IMR-90 (cell line): ENCODE results near the gene CALD1. TPM values are rescaled to one million over a fixed set of nuclear protein-coding genes. Genes with fewer than 3 reads are reported as not detected.

Experiments
- ATAC-seq: fragments of 200-7000 bp; cut with Tn5 transposase; 2 replicates; pipeline ENCODE4 v1.9.1; 2020; ENCODE audit warnings: low read depth, mild to moderate bottlenecking, moderate library complexity
- BruUV-seq: library from RNA; stranded (reverse); fragments of 400-500 nt; replicated peaks from 2 replicates; lab custom pipeline; 2021; lab: Mats Ljungman, UMichigan
- CTCF ChIA-PET: fragments of 300-600 bp; formaldehyde crosslinking; extraction: SDS; loops from one replicate; lab custom pipeline; 2021; ENCODE audit warnings: antibody characterized with exemption; lab: Yijun Ruan, JAX
- POLR2A ChIA-PET: fragments of 300-600 bp; sonication (Branson Sonifier 250); formaldehyde crosslinking; loops from one replicate; lab custom pipeline; 2022; ENCODE audit warnings: antibody characterized with exemption; ENCODE audit not compliant: unreplicated experiment; lab: Charles Lee
- DNase-seq: peaks from one replicate; pipeline ENCODE4 v3.0.0; 2013
- H2AFZ ChIP-seq: replicated peaks from 2 replicates; pipeline ENCODE3; 2013; ENCODE audit warnings: low read length, mild to moderate bottlenecking; ENCODE audit not compliant: poor library complexity
- H2AK5ac ChIP-seq: 2 replicates; pipeline ENCODE4 v1.6.1; 2013; ENCODE audit warnings: low read depth, low read length, inconsistent platforms
- H2AK9ac ChIP-seq: replicated peaks from 2 replicates; pipeline ENCODE3; 2013; ENCODE audit warnings: mild to moderate bottlenecking, low read depth, low read length, moderate library complexity; ENCODE audit not compliant: poor library complexity
- H2BK120ac ChIP-seq: 2 replicates; pipeline ENCODE4 v1.6.1; 2013; ENCODE audit warnings: low read depth, low read length, inconsistent platforms
- H2BK15ac ChIP-seq: 3 replicates; pipeline ENCODE4 v1.6.1; 2013; ENCODE audit warnings: low read depth, low read length, inconsistent platforms
- H2BK20ac ChIP-seq: 2 replicates; pipeline ENCODE4 v1.6.1; 2013; ENCODE audit warnings: low read depth, mild to moderate bottlenecking, inconsistent platforms, low read length, moderate library complexity
- H2BK5ac ChIP-seq: 2 replicates; pipeline ENCODE4 v1.6.1; 2013; ENCODE audit warnings: mild to moderate bottlenecking, low read depth, low read length, inconsistent platforms; ENCODE audit not compliant: poor library complexity, severe bottlenecking
- H3K14ac ChIP-seq: replicated peaks from 2 replicates; pipeline ENCODE4 v1.6.1; 2013; ENCODE audit warnings: low read depth, low read length, inconsistent platforms
- H3K18ac ChIP-seq: 2 replicates; pipeline ENCODE4 v1.6.1; 2013; ENCODE audit warnings: low read depth, low read length, control low read depth
- H3K23ac ChIP-seq: 2 replicates; pipeline ENCODE4 v1.6.1; 2013; ENCODE audit warnings: low read depth, low read length, inconsistent platforms
- H3K27ac ChIP-seq: 2 replicates; pipeline ENCODE4 v1.5.1; 2013; ENCODE audit warnings: mild to moderate bottlenecking, control low read depth, low read length; ENCODE audit not compliant: insufficient read depth
- H3K27me3 ChIP-seq: 2 replicates; pipeline ENCODE4 v1.6.1; 2013; ENCODE audit warnings: low read length; ENCODE audit not compliant: control insufficient read depth, insufficient read depth
- H3K36me3 ChIP-seq: 2 replicates; pipeline ENCODE4 v1.6.1; 2013; ENCODE audit warnings: low read length, mixed read lengths; ENCODE audit not compliant: control insufficient read depth, insufficient read depth
- H3K4ac ChIP-seq: 2 replicates; pipeline ENCODE4 v1.6.1; 2013; ENCODE audit warnings: low read depth, low read length, inconsistent platforms
- H3K4me1 ChIP-seq: 2 replicates; pipeline ENCODE4 v1.6.1; 2013; ENCODE audit warnings: low read length, mixed read lengths; ENCODE audit not compliant: control insufficient read depth, insufficient read depth
- H3K4me2 ChIP-seq: 2 replicates; pipeline ENCODE4 v1.6.1; 2013; ENCODE audit warnings: low read depth, mild to moderate bottlenecking, control low read depth, low read length, moderate library complexity
- H3K4me3 ChIP-seq: 2 replicates; pipeline ENCODE4 v1.5.1; 2013; ENCODE audit warnings: low read depth, mild to moderate bottlenecking, control low read depth, low read length, moderate library complexity; ENCODE audit not compliant: insufficient read depth
- H3K56ac ChIP-seq: 2 replicates; pipeline ENCODE4 v1.6.1; 2013; ENCODE audit warnings: low read length, inconsistent platforms; ENCODE audit not compliant: insufficient read depth; ENCODE audit errors: extremely low read depth
- H3K79me1 ChIP-seq, 2 experiments: 2 replicates each; pipeline ENCODE4 v1.6.1; 2013; ENCODE audit warnings: low read length in 2 of 2, inconsistent platforms in 1 of 2, low read depth in 1 of 2
- H3K9ac ChIP-seq: 2 replicates; pipeline ENCODE4 v1.6.1; 2013; ENCODE audit warnings: low read depth, low read length, control low read depth
- H3K9me1 ChIP-seq: 2 replicates; pipeline ENCODE4 v1.6.1; 2013; ENCODE audit warnings: low read length, inconsistent platforms; ENCODE audit not compliant: insufficient read depth
- H3K9me3 ChIP-seq: 2 replicates; pipeline ENCODE4 v1.6.1; 2013; ENCODE audit warnings: low read length; ENCODE audit not compliant: control insufficient read depth, insufficient read depth
- H4K20me1 ChIP-seq: 2 replicates; pipeline ENCODE4 v1.6.1; 2013; ENCODE audit warnings: low read length, inconsistent platforms; ENCODE audit not compliant: insufficient read depth
- H4K5ac ChIP-seq: 2 replicates; pipeline ENCODE4 v1.6.1; 2013; ENCODE audit warnings: mild to moderate bottlenecking, low read depth, low read length, control low read depth
- H4K8ac ChIP-seq, 2 experiments: 2 replicates each; pipeline ENCODE4 v1.6.1; 2013; ENCODE audit warnings: low read depth in 2 of 2, low read length in 2 of 2, control low read depth in 1 of 2, inconsistent platforms in 1 of 2
- H4K91ac ChIP-seq: 2 replicates; pipeline ENCODE4 v1.6.1; 2013; ENCODE audit warnings: low read depth, low read length, inconsistent platforms; ENCODE audit not compliant: insufficient read depth
- CEBPB ChIP-seq: IDR thresholded peaks from 2 replicates; pipeline ENCODE4 v1.6.1; 2012; ENCODE audit warnings: low read depth, low read length, improper control_type of control experiment
- MXI1 ChIP-seq: IDR thresholded peaks from 2 replicates; pipeline ENCODE4 v1.6.1; 2012; ENCODE audit warnings: low read depth, mild to moderate bottlenecking, low read length, moderate library complexity, borderline replicate concordance
- POLR2A ChIP-seq: IDR thresholded peaks from 2 replicates; pipeline ENCODE4 v1.6.1; 2012; ENCODE audit warnings: mild to moderate bottlenecking, low read depth, low read length
- RAD21 ChIP-seq: IDR thresholded peaks from 2 replicates; pipeline ENCODE4 v1.6.1; 2012; ENCODE audit warnings: low read length, improper control_type of control experiment
- SMC3 ChIP-seq: fragments of 150-350 bp; IDR thresholded peaks from 2 replicates; pipeline ENCODE4 v1.6.1; 2016; ENCODE audit warnings: low read depth, mild to moderate bottlenecking, antibody characterized with exemption, low read length, moderate library complexity
- WGBS, 2 experiments: methylation state at CpG; one replicate each; pipeline versions ENCODE4 v1.1.5 to v1.1.7; 2013; ENCODE audit warnings: missing lambda C conversion rate in 2 of 2; ENCODE audit not compliant: insufficient read length in 1 of 2; ENCODE audit errors: extremely low coverage in 2 of 2; 5-methylcytosine and 5-hydroxymethylcytosine counted together
- dilution Hi-C: fragments of 300-500 bp; cut with HindIII; formaldehyde crosslinking; loops from one replicate; pipeline ENCODE4 v1.14.3; 2018; ENCODE audit warnings: low sequenced_read_pairs; ENCODE audit not compliant: unreplicated experiment
- in situ Hi-C: fragments of 300-500 bp; cut with MboI; formaldehyde crosslinking; loops from 3 replicates; pipeline ENCODE4 v1.14.3; 2019; ENCODE audit warnings: low sequenced_read_pairs, inconsistent platforms, mixed read lengths
- intact Hi-C: fragments of 100-400 bp; cut with micrococcal nuclease; formaldehyde crosslinking; loops from 2 replicates; pipeline ENCODE4 v1.10.0; 2022
- polyA plus RNA-seq, 3 experiments: library from polyadenylated mRNA; depleted of rRNA; stranded (reverse); fragments of >200 nt; gene quantifications; 2 replicates each; pipeline ENCODE4 v1.2.3, GENCODE V29; 2012; ENCODE audit warnings: low replicate concordance in 1 of 3
- total RNA-seq: library from RNA; depleted of rRNA; stranded (reverse); fragments of >200 nt; gene quantifications from 2 replicates; pipeline ENCODE4 v1.2.3, GENCODE V29; 2012
- TF ChIP-seq, protein P1 (sequence below): conservative IDR thresholded peaks from 2 replicates; pipeline ENCODE4 v1.5.1; 2012; ENCODE audit warnings: mild to moderate bottlenecking, low read depth, low read length, improper control_type of control experiment

Gene CALD1
- total and polyA plus RNA-seq, 2 of the 4 experiments (the other 2 are of a cell fraction), result 375 to 487 TPM

GRCh38 chr7:134750083-134751062 lies 29.1 kb upstream of the CALD1 start:
- POLR2A ChIA-PET, result no interaction called here

More at GRCh38 chr7:134750083-134751062, 29.1 kb upstream of the CALD1 start:
- H2AFZ ChIP-seq, result peak overlapping the region; percentile 59
- H2AK5ac ChIP-seq, result peak overlapping the region; percentile 62; the same call in 1 of the 2 replicates
- peak overlapping the region; percentile 6 for H3K18ac ChIP-seq
- ATAC-seq (0 out of 2 replicates have a peak, but pooled peaks have one; percentile 49), DNase-seq (peak; percentile 35)
- H3K9ac ChIP-seq, result no peak overlapping the region
- peak overlapping the region; percentile 49; the same call in 1 of the 2 replicates for H3K23ac ChIP-seq
- H3K27me3 ChIP-seq, result no peaks in the 10 kb centered on the region
- no peak overlapping the region; the same call in 1 of the 2 replicates for H3K14ac ChIP-seq
- no peak overlapping the region for H3K56ac ChIP-seq
- H4K20me1 ChIP-seq, result no peaks in the 10 kb centered on the region
- peak overlapping the region in 1 of 2 experiments; percentile 2; a peak in 2 of 4 replicates for H4K8ac ChIP-seq
- no peak overlapping the region for H2AK9ac ChIP-seq
- H3K36me3 ChIP-seq, result no peaks in the 10 kb centered on the region
- BruUV-seq, result no TSS peak
- H3K4me1 ChIP-seq, result peaks cover 2% of the 10 kb centered on the region; the same call in 1 of the 2 replicates
- peak overlapping the region; percentile 46 for H2BK5ac ChIP-seq
- H3K4me2 ChIP-seq, result peak overlapping the region; percentile 0
- peak overlapping the region; percentile 16 for H2BK120ac ChIP-seq
- H3K4ac ChIP-seq, result peak overlapping the region; percentile 22; the same call in 1 of the 2 replicates
- CTCF ChIA-PET, result interaction anchor here (0.6 to 2.3 kb wide), 7 partner anchors 19 to 110 kb away, joined by 3 to 16 read pairs (median 3); no protein-coding TSS in a partner anchor
- 94% methylated on average over 2 of the region's 6 CpGs; no CpG with 5 or more reads in 1 of the 2 experiments for WGBS, 2 experiments
- TF ChIP-seq RAD21 (peak; percentile 49), SMC3 (0 out of 2 replicates have a peak, but pooled peaks have one; percentile 27), MXI1 (no peak), POLR2A (no peak), CEBPB (no peak)
- TF ChIP-seq, protein P1, sequence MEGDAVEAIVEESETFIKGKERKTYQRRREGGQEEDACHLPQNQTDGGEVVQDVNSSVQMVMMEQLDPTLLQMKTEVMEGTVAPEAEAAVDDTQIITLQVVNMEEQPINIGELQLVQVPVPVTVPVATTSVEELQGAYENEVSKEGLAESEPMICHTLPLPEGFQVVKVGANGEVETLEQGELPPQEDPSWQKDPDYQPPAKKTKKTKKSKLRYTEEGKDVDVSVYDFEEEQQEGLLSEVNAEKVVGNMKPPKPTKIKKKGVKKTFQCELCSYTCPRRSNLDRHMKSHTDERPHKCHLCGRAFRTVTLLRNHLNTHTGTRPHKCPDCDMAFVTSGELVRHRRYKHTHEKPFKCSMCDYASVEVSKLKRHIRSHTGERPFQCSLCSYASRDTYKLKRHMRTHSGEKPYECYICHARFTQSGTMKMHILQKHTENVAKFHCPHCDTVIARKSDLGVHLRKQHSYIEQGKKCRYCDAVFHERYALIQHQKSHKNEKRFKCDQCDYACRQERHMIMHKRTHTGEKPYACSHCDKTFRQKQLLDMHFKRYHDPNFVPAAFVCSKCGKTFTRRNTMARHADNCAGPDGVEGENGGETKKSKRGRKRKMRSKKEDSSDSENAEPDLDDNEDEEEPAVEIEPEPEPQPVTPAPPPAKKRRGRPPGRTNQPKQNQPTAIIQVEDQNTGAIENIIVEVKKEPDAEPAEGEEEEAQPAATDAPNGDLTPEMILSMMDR, result peak; percentile 49
- no peaks in the 10 kb centered on the region for H3K9me1 ChIP-seq
- in situ Hi-C loops (no loop called here), dilution Hi-C loops (no loop called here), intact Hi-C loops (no loop called here)
- peak overlapping the region; percentile 89; the same call in 2 of the 3 replicates for H2BK15ac ChIP-seq
- H4K5ac ChIP-seq, result peak overlapping the region; percentile 4; the same call in 1 of the 2 replicates
- peak overlapping the region; percentile 38; the same call in 1 of the 2 replicates for H4K91ac ChIP-seq
- H3K9me3 ChIP-seq, result no peaks in the 10 kb centered on the region
- no peaks in the 10 kb centered on the region; a peak in 1 of 4 replicates for H3K79me1 ChIP-seq
- no peak overlapping the region for H3K4me3 ChIP-seq
- peak overlapping the region; percentile 23; the same call in 1 of the 2 replicates for H2BK20ac ChIP-seq
- no peak overlapping the region for H3K27ac ChIP-seq
